ENCODE data around the gene C6orf15.

C6orf15 gene

DNA sequence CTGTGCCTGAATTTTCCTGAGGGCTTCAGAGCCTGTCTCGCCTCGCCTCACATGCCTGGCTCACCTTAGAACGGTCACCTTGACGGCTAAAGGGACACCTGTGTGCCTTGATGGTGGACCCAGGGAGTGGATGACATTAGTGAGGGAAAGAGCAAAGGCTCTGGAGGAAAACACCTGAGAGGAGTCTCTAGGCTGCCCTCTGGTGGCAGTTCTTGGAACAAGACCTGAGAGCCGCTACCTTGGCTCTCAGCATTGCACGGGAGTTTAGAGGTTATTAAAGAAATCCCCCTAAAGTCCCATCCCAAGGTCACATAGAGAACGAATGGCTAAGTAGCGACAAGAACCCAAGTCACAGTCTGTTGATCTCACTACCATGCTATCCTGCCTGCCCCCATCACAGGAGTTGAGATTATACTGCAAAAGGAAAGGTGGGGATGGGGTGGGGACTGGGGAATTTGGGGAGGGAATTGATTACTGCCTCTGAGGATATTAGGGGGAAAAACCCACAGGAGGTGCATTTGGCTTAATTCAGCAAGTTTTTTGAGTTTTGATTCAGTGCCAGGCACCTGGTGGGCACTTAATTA lies 15.8 kb upstream of the C6orf15 start:
- H3K27ac ChIP-seq (ENCODE audit: low read length): no peak overlapping the region
- H3K4me3 ChIP-seq (ENCODE audit: low read length): no peak overlapping the region
- H3K9me3 ChIP-seq (ENCODE audit: control insufficient read depth, low read depth, low read length): no peaks in the 10 kb centered on the region
- H3K27me3 ChIP-seq (ENCODE audit: control insufficient read depth, insufficient read depth, low read length): no peaks in the 10 kb centered on the region
- H3K9ac ChIP-seq (ENCODE audit: low read length): no peak overlapping the region
- peaks cover 4% of the 10 kb centered on the region for H3K4me1 ChIP-seq (ENCODE audit: control insufficient read depth, low read depth, low read length)
- H3K36me3 ChIP-seq (ENCODE audit: control insufficient read depth, low read depth, low read length): no peaks in the 10 kb centered on the region

- Histone ChIP-seq H3K9me3 (ENCODE audit: control insufficient read depth, low read depth, low read length) (no peaks in the 10 kb centered on the region), H3K4me1 (ENCODE audit: control insufficient read depth, low read depth, low read length) (peaks cover under 1% of the 10 kb centered on the region)
Observed at GRCh38 chr6:31126396-31127175, 14.2 kb upstream of the C6orf15 start.

DNA sequence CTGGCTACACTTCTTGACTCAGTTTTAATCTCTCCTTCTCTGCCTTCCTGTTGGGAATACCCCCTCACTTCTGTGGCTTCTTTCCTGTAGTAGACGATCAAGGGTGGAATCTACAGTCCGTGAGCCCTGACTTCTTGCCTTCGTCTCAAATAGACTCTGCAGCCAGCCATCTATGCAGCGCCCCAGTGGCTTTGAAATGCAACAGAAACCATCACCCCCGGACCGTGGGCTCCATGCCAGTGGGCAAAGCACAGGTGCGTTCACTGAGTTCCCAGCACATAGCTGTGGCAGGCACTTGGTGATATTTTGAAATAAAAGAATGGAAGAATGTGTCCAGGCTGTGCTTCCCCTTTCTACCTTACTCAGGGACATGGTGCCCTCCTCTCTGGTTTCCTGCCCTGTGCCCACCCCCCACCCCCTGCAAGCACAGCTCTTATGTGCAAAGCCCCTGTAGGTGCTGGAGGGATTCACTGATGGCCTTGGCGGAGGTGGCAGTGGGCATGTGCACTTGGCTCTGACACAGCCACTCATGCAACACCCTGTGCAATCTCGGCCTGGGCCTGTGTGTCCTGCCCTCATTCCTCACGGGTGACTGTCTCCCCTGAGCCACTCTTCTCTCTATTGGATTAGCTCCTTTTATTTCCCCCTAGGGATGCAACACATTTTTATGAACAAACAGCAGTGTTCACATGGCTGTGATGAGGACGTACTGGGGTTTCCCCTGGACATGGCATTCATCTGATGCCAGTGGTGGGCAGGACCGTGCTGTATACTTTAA lies 13.4 kb upstream of the C6orf15 start:
- no peaks in the 10 kb centered on the region for H3K27me3 ChIP-seq (ENCODE audit: control insufficient read depth, insufficient read depth, low read length)
- no peak overlapping the region for H3K4me3 ChIP-seq (ENCODE audit: low read length)
- no peaks in the 10 kb centered on the region for H3K4me1 ChIP-seq (ENCODE audit: control insufficient read depth, low read depth, low read length)
- H3K9ac ChIP-seq (ENCODE audit: low read length): no peak overlapping the region
- H3K9me3 ChIP-seq (ENCODE audit: control insufficient read depth, low read depth, low read length): no peaks in the 10 kb centered on the region
- no peak overlapping the region for H3K27ac ChIP-seq (ENCODE audit: low read length)
- H3K36me3 ChIP-seq (ENCODE audit: control insufficient read depth, low read depth, low read length): no peaks in the 10 kb centered on the region

More at GRCh38 chr6:31126396-31127175, 14.2 kb upstream of the C6orf15 start:
- H3K9ac ChIP-seq (ENCODE audit: low read length): no peak overlapping the region
- H3K4me3 ChIP-seq (ENCODE audit: low read length): no peak overlapping the region
- H3K27ac ChIP-seq (ENCODE audit: low read length): no peak overlapping the region
- H3K27me3 ChIP-seq (ENCODE audit: control insufficient read depth, insufficient read depth, low read length): no peaks in the 10 kb centered on the region
- H3K36me3 ChIP-seq (ENCODE audit: control insufficient read depth, low read depth, low read length): no peaks in the 10 kb centered on the region

DNA sequence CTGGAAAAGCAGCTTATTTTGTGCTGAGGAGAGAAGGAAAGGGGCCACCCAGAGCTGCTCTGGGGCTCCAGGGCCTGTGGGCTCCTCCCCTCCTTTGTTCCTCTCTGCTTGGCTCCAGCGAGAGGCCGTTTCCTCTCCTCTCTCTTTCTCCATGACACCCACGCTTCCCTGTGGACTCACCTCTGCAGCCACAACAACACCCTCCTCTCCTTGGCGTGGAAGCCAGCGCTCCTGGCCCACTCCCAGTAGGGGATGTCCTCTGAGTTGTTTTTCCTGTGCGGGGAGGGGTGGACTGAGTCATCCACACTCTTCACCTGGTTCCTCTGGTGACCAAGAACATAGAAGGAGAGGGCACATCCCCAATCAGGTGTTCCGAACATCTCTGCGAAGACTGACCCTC lies 12.8 kb upstream of the C6orf15 start:
- Histone ChIP-seq H3K4me1 (ENCODE audit: control insufficient read depth, low read depth, low read length) (no peaks in the 10 kb centered on the region), H3K27ac (ENCODE audit: low read length) (no peak overlapping the region), H3K27me3 (ENCODE audit: control insufficient read depth, insufficient read depth, low read length) (no peaks in the 10 kb centered on the region)

GRCh38 chr6:31122791-31123706 lies 10.7 kb upstream of the C6orf15 start:
- Histone ChIP-seq H3K4me3 (ENCODE audit: low read length) (no peak overlapping the region), H3K27ac (ENCODE audit: low read length) (no peak overlapping the region), H3K27me3 (ENCODE audit: control insufficient read depth, insufficient read depth, low read length) (no peaks in the 10 kb centered on the region), H3K9me3 (ENCODE audit: control insufficient read depth, low read depth, low read length) (no peaks in the 10 kb centered on the region), H3K9ac (ENCODE audit: low read length) (no peak overlapping the region), H3K36me3 (ENCODE audit: control insufficient read depth, low read depth, low read length) (no peaks in the 10 kb centered on the region), H3K4me1 (ENCODE audit: control insufficient read depth, low read depth, low read length) (no peaks in the 10 kb centered on the region)

More for the DNA sequence above, 12.8 kb upstream of the C6orf15 start:
- H3K4me3 ChIP-seq (ENCODE audit: low read length): no peak overlapping the region
- no peaks in the 10 kb centered on the region for H3K9me3 ChIP-seq (ENCODE audit: control insufficient read depth, low read depth, low read length)
- no peak overlapping the region for H3K9ac ChIP-seq (ENCODE audit: low read length)
- H3K36me3 ChIP-seq (ENCODE audit: control insufficient read depth, low read depth, low read length): no peaks in the 10 kb centered on the region

- no peaks in the 10 kb centered on the region for H3K27me3 ChIP-seq (ENCODE audit: control insufficient read depth, insufficient read depth, low read length)
- H3K36me3 ChIP-seq (ENCODE audit: control insufficient read depth, low read depth, low read length): no peaks in the 10 kb centered on the region
- no peaks in the 10 kb centered on the region for H3K9me3 ChIP-seq (ENCODE audit: control insufficient read depth, low read depth, low read length)
- H3K4me1 ChIP-seq (ENCODE audit: control insufficient read depth, low read depth, low read length): no peaks in the 10 kb centered on the region
- H3K4me3 ChIP-seq (ENCODE audit: low read length): no peak overlapping the region
- no peak overlapping the region for H3K27ac ChIP-seq (ENCODE audit: low read length)
- H3K9ac ChIP-seq (ENCODE audit: low read length): no peak overlapping the region
Observed at GRCh38 chr6:31121131-31121790, 8.9 kb upstream of the C6orf15 start.

DNA sequence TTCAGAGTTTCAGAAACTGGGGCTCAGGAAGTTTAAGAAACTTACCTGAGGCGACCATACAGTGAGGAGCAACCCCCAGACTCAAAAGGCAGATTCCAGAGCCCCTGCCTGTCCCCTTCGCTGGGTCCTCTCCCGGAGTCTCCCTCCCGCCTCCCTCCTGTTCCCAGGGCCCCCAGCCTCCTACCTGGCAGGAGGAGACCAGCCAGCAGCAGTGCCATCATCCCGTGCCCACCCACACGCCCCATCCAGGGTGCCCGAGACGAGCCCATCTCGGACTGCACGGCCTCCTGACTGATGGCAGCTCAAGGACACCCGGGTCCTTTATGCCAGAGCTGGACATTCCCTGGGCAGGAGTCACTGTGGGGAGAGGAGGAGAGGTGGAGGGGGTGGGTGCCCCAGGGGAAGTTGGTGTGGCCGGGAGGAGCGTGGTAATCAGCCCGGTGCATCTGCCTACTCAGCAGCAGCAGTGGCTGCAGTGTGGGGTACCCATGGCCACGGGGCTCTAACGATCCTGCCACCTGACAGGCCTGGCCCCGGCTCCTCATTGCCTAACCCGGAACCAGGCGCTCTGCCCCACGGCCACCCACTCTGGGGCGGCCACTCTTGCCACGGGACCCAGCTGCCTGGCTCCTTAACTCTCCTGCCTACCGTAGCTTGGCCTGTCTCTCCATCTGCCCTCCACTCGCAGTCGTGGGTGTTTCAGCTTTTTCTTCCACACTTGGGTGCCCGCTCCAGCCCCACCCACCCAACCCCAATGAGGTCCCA lies 8.0 kb upstream of the C6orf15 start, which contains the start of gene CDSN:
Gene CDSN (minus strand): TSS at position 296 of the 765 bp plus-strand sequence. CDS start 27 bp downstream, at position 269.
- no peak within 1 kb of the TSS for H3K9ac ChIP-seq (ENCODE audit: low read length)
- H3K9me3 ChIP-seq (ENCODE audit: control insufficient read depth, low read depth, low read length): no peaks in the 10 kb centered on the region
- no peaks in the 10 kb centered on the region for H3K36me3 ChIP-seq (ENCODE audit: control insufficient read depth, low read depth, low read length)
- no peak within 1 kb of the TSS for H3K4me3 ChIP-seq (ENCODE audit: low read length)
- no peaks in the 10 kb centered on the region for H3K27me3 ChIP-seq (ENCODE audit: control insufficient read depth, insufficient read depth, low read length)
- no peak within 1 kb of the TSS for H3K27ac ChIP-seq (ENCODE audit: low read length)
- H3K4me1 ChIP-seq (ENCODE audit: control insufficient read depth, low read depth, low read length): no peaks in the 10 kb centered on the region

DNA sequence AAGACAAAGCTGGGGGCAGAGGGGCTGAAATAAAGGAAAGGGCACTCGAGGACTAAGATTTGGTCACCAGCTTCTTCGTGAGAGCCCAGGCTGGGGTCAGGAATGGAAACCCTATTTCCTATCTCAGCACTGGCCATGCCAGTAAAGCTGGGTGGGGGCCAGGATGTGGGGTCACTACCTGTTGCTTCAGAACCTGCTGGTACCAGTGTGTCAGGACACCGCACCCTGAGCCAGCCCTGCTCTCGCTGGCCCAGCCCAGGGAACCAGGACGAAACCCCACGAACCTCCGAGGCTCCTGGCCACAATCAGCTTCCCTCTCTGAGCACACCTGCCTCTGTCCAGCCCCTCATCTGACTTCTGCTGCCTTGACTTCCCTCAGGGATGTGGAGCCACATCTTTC lies 5.8 kb upstream of the C6orf15 start:
- Histone ChIP-seq H3K27me3 (ENCODE audit: control insufficient read depth, insufficient read depth, low read length) (peaks cover 1% of the 10 kb centered on the region), H3K9ac (ENCODE audit: low read length) (no peak overlapping the region), H3K4me1 (ENCODE audit: control insufficient read depth, low read depth, low read length) (peaks cover 7% of the 10 kb centered on the region), H3K36me3 (ENCODE audit: control insufficient read depth, low read depth, low read length) (no peaks in the 10 kb centered on the region), H3K4me3 (ENCODE audit: low read length) (no peak overlapping the region), H3K27ac (ENCODE audit: low read length) (no peak overlapping the region), H3K9me3 (ENCODE audit: control insufficient read depth, low read depth, low read length) (no peaks in the 10 kb centered on the region)

GRCh38 chr6:31116661-31117385 lies 4.4 kb upstream of the C6orf15 start:
- no peak overlapping the region for H3K4me3 ChIP-seq (ENCODE audit: low read length)
- H3K36me3 ChIP-seq (ENCODE audit: control insufficient read depth, low read depth, low read length): no peaks in the 10 kb centered on the region
- H3K9me3 ChIP-seq (ENCODE audit: control insufficient read depth, low read depth, low read length): no peaks in the 10 kb centered on the region
- H3K27me3 ChIP-seq (ENCODE audit: control insufficient read depth, insufficient read depth, low read length): peaks cover 4% of the 10 kb centered on the region
- H3K4me1 ChIP-seq (ENCODE audit: control insufficient read depth, low read depth, low read length): peaks cover 7% of the 10 kb centered on the region
- H3K27ac ChIP-seq (ENCODE audit: low read length): no peak overlapping the region
- no peak overlapping the region for H3K9ac ChIP-seq (ENCODE audit: low read length)

Data from iPS-18a (cell line).